ENCODE results near the gene TUFT1.

GRCh38 chr1:151524736-151525135, 15.4 kb upstream of the TUFT1 start:
- TF ChIP-seq, protein P1, sequence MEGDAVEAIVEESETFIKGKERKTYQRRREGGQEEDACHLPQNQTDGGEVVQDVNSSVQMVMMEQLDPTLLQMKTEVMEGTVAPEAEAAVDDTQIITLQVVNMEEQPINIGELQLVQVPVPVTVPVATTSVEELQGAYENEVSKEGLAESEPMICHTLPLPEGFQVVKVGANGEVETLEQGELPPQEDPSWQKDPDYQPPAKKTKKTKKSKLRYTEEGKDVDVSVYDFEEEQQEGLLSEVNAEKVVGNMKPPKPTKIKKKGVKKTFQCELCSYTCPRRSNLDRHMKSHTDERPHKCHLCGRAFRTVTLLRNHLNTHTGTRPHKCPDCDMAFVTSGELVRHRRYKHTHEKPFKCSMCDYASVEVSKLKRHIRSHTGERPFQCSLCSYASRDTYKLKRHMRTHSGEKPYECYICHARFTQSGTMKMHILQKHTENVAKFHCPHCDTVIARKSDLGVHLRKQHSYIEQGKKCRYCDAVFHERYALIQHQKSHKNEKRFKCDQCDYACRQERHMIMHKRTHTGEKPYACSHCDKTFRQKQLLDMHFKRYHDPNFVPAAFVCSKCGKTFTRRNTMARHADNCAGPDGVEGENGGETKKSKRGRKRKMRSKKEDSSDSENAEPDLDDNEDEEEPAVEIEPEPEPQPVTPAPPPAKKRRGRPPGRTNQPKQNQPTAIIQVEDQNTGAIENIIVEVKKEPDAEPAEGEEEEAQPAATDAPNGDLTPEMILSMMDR (IDR thresholded peaks at IDR 0.05): no peak
- TF ChIP-seq EZH2 (IDR thresholded peaks at IDR 0.05; ENCODE audit: borderline replicate concordance, insufficient read depth, low read depth, low read length, poor library complexity, severe bottlenecking): no peak

All from B cell (primary cell).